BJ (cell line): ENCODE results near the gene WIPI1. TPM values are rescaled to one million over a fixed set of nuclear protein-coding genes. Genes with fewer than 3 reads are reported as not detected.

Experiments
- CTCF ChIA-PET: fragments of 350-600 bp; formaldehyde crosslinking; extraction: SDS; loops from one replicate; lab custom pipeline; 2021; ENCODE audit warnings: antibody characterized with exemption, inconsistent platforms; lab: Yijun Ruan, JAX
- POLR2A ChIA-PET: fragments of 300-600 bp; sonication (Branson Sonifier 250); formaldehyde crosslinking; extraction: SDS; loops from one replicate; lab custom pipeline; 2021; ENCODE audit warnings: antibody characterized with exemption; lab: Charles Lee
- DNase-seq: peaks from one replicate; pipeline ENCODE4 v3.0.0-alpha.2; 2011; ENCODE audit warnings: low read depth
- H3K27me3 ChIP-seq: 2 replicates; pipeline ENCODE4 v1.6.0; 2011; ENCODE audit warnings: low read length; ENCODE audit not compliant: control insufficient read depth, insufficient read depth
- H3K36me3 ChIP-seq: 2 replicates; pipeline ENCODE4 v1.5.1; 2011; ENCODE audit warnings: low read length; ENCODE audit not compliant: control insufficient read depth, insufficient read depth
- H3K4me3 ChIP-seq: 2 replicates; pipeline ENCODE4 v1.5.1; 2011; ENCODE audit warnings: low read depth, mild to moderate bottlenecking, control low read depth, low read length
- polyA plus RNA-seq: library from polyadenylated mRNA; depleted of rRNA; stranded (reverse); fragments of >200 nt; gene quantifications from 2 replicates; pipeline ENCODE4 v1.2.3, GENCODE V29; 2011
- TF ChIP-seq, protein P1 (sequence below): IDR thresholded peaks from 2 replicates; pipeline ENCODE4 v1.5.1; 2011; ENCODE audit warnings: low read depth, mild to moderate bottlenecking, control low read depth, inconsistent platforms, low read length, moderate library complexity; ENCODE audit not compliant: insufficient read depth

Gene WIPI1
- polyA plus RNA-seq, 1 experiment, result 79.1 TPM

GRCh38 chr17:68390888-68391545, 66.3 kb downstream of the WIPI1 start:
- H3K4me3 ChIP-seq, result no peak overlapping the region
- no peaks in the 10 kb centered on the region for H3K27me3 ChIP-seq
- TF ChIP-seq, protein P1, sequence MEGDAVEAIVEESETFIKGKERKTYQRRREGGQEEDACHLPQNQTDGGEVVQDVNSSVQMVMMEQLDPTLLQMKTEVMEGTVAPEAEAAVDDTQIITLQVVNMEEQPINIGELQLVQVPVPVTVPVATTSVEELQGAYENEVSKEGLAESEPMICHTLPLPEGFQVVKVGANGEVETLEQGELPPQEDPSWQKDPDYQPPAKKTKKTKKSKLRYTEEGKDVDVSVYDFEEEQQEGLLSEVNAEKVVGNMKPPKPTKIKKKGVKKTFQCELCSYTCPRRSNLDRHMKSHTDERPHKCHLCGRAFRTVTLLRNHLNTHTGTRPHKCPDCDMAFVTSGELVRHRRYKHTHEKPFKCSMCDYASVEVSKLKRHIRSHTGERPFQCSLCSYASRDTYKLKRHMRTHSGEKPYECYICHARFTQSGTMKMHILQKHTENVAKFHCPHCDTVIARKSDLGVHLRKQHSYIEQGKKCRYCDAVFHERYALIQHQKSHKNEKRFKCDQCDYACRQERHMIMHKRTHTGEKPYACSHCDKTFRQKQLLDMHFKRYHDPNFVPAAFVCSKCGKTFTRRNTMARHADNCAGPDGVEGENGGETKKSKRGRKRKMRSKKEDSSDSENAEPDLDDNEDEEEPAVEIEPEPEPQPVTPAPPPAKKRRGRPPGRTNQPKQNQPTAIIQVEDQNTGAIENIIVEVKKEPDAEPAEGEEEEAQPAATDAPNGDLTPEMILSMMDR, result no peak
- DNase-seq, result no peak
- ChIA-PET CTCF (interaction anchor here (0.7 kb wide), 1 partner anchor 128 kb away, joined by 3 read pairs; no protein-coding TSS in a partner anchor), POLR2A (interaction anchor here (0.6 kb wide), 1 partner anchor 26 kb away, joined by 8 read pairs; no protein-coding TSS in a partner anchor)
- no peaks in the 10 kb centered on the region for H3K36me3 ChIP-seq

DNA sequence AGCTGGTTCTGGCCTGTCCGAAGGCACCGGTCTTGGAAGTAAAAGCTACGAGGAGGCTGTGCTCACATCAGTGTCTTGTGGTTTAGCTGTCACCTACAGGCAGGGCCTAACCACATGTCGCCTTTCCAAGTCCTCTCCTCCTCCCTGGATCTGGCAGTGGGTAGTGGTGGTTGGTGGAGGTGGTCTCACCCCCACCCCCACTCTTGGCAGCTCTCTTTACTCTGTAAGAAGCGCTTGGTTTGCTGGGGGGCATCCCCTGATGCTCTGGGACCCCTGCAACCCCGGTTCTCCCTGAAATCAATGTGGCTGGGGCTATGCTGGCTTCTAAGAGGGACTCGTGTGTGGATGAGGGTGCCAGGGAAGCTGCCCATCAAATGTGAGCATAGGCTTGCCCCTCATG, 68.3 kb downstream of the WIPI1 start:
- TF ChIP-seq, protein P1, result no peak
- ChIA-PET POLR2A (no interaction called here), CTCF (interaction anchor here (8.5 kb wide), 1 partner anchor 9 kb away, joined by 63 read pairs; no protein-coding TSS in a partner anchor)
- H3K4me3 ChIP-seq, result no peak overlapping the region
- DNase-seq, result no peak
- H3K27me3 ChIP-seq, result no peaks in the 10 kb centered on the region
- no peaks in the 10 kb centered on the region for H3K36me3 ChIP-seq

GRCh38 chr17:68387435-68388218, 69.7 kb downstream of the WIPI1 start:
- TF ChIP-seq, protein P1, result no peak
- no peaks in the 10 kb centered on the region for H3K27me3 ChIP-seq
- no peak for DNase-seq
- POLR2A ChIA-PET, result no interaction called here
- CTCF ChIA-PET, result interaction anchor here (0.7 to 8.5 kb wide), 3 partner anchors 10 to 400 kb away, joined by 3 to 63 read pairs (median 3); no protein-coding TSS in a partner anchor
- no peak overlapping the region for H3K4me3 ChIP-seq
- no peaks in the 10 kb centered on the region for H3K36me3 ChIP-seq

DNA sequence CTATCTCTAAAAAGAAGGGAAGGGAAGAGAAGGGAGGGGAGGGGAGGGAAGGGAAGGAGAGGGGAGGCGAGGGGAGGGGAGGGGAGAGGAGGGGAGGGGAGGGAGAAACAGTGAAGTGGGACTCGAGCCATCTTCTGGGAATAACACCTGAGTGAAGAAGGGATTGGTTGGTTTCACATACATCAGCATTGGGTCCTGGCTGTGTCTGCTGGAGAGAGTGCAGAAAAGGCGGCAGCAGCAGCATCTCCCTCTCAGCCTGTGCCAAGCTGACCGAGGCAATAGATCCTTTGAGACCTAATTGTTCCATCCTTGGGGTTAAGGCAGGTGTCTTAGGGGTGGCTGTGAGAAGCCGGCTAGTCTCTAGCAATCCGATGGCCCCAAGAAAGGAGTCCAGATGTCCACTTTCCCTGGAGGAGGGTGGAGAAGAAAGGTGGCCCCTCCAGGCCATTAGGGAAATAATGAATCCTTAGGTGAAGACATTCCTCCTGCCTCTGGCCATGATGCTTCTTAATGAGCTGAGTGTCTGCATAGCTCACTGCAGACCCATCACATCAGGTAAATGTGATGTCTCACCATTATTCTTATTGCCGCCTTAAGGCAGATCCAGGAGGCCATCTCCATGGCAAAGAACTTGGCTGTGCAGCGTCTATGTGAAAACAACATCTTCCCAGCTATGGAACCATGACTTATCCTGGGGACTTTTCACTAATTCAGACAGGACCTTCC, 71.6 kb downstream of the WIPI1 start:
- no peak for DNase-seq
- TF ChIP-seq, protein P1, result no peak
- ChIA-PET CTCF (interaction anchor here (8.5 kb wide), 1 partner anchor 12 kb away, joined by 63 read pairs; no protein-coding TSS in a partner anchor), POLR2A (no interaction called here)
- no peaks in the 10 kb centered on the region for H3K36me3 ChIP-seq
- no peak overlapping the region for H3K4me3 ChIP-seq
- no peaks in the 10 kb centered on the region for H3K27me3 ChIP-seq
